IMR-90 (cell line): ENCODE data around the gene WAS. TPM values are rescaled to one million over a fixed set of nuclear protein-coding genes. Genes with fewer than 3 reads are reported as not detected.
A peak's percentile ranks its signal among the peaks of the same experiment; 100 is the strongest.

Experiments
- ATAC-seq: fragments of 200-7000 bp; cut with Tn5 transposase; 2 replicates; pipeline ENCODE4 v1.9.1; 2020; ENCODE audit warnings: low read depth, mild to moderate bottlenecking, moderate library complexity
- BruUV-seq: library from RNA; stranded (reverse); fragments of 400-500 nt; replicated peaks from 2 replicates; lab custom pipeline; 2021; lab: Mats Ljungman, UMichigan
- CTCF ChIA-PET: fragments of 300-600 bp; formaldehyde crosslinking; extraction: SDS; loops from one replicate; lab custom pipeline; 2021; ENCODE audit warnings: antibody characterized with exemption; lab: Yijun Ruan, JAX
- POLR2A ChIA-PET: fragments of 300-600 bp; sonication (Branson Sonifier 250); formaldehyde crosslinking; loops from one replicate; lab custom pipeline; 2022; ENCODE audit warnings: antibody characterized with exemption; ENCODE audit not compliant: unreplicated experiment; lab: Charles Lee
- DNase-seq: peaks from one replicate; pipeline ENCODE4 v3.0.0; 2013
- H2AFZ ChIP-seq: replicated peaks from 2 replicates; pipeline ENCODE3; 2013; ENCODE audit warnings: low read length, mild to moderate bottlenecking; ENCODE audit not compliant: poor library complexity
- H2AK5ac ChIP-seq: 2 replicates; pipeline ENCODE4 v1.6.1; 2013; ENCODE audit warnings: low read depth, low read length, inconsistent platforms
- H2AK9ac ChIP-seq: replicated peaks from 2 replicates; pipeline ENCODE3; 2013; ENCODE audit warnings: mild to moderate bottlenecking, low read depth, low read length, moderate library complexity; ENCODE audit not compliant: poor library complexity
- H2BK120ac ChIP-seq: 2 replicates; pipeline ENCODE4 v1.6.1; 2013; ENCODE audit warnings: low read depth, low read length, inconsistent platforms
- H2BK15ac ChIP-seq: 3 replicates; pipeline ENCODE4 v1.6.1; 2013; ENCODE audit warnings: low read depth, low read length, inconsistent platforms
- H2BK20ac ChIP-seq: 2 replicates; pipeline ENCODE4 v1.6.1; 2013; ENCODE audit warnings: low read depth, mild to moderate bottlenecking, inconsistent platforms, low read length, moderate library complexity
- H2BK5ac ChIP-seq: 2 replicates; pipeline ENCODE4 v1.6.1; 2013; ENCODE audit warnings: mild to moderate bottlenecking, low read depth, low read length, inconsistent platforms; ENCODE audit not compliant: poor library complexity, severe bottlenecking
- H3K14ac ChIP-seq: replicated peaks from 2 replicates; pipeline ENCODE4 v1.6.1; 2013; ENCODE audit warnings: low read depth, low read length, inconsistent platforms
- H3K18ac ChIP-seq: 2 replicates; pipeline ENCODE4 v1.6.1; 2013; ENCODE audit warnings: low read depth, low read length, control low read depth
- H3K23ac ChIP-seq: 2 replicates; pipeline ENCODE4 v1.6.1; 2013; ENCODE audit warnings: low read depth, low read length, inconsistent platforms
- H3K27ac ChIP-seq: 2 replicates; pipeline ENCODE4 v1.5.1; 2013; ENCODE audit warnings: mild to moderate bottlenecking, control low read depth, low read length; ENCODE audit not compliant: insufficient read depth
- H3K27me3 ChIP-seq: 2 replicates; pipeline ENCODE4 v1.6.1; 2013; ENCODE audit warnings: low read length; ENCODE audit not compliant: control insufficient read depth, insufficient read depth
- H3K36me3 ChIP-seq: 2 replicates; pipeline ENCODE4 v1.6.1; 2013; ENCODE audit warnings: low read length, mixed read lengths; ENCODE audit not compliant: control insufficient read depth, insufficient read depth
- H3K4ac ChIP-seq: 2 replicates; pipeline ENCODE4 v1.6.1; 2013; ENCODE audit warnings: low read depth, low read length, inconsistent platforms
- H3K4me1 ChIP-seq: 2 replicates; pipeline ENCODE4 v1.6.1; 2013; ENCODE audit warnings: low read length, mixed read lengths; ENCODE audit not compliant: control insufficient read depth, insufficient read depth
- H3K4me2 ChIP-seq: 2 replicates; pipeline ENCODE4 v1.6.1; 2013; ENCODE audit warnings: low read depth, mild to moderate bottlenecking, control low read depth, low read length, moderate library complexity
- H3K4me3 ChIP-seq: 2 replicates; pipeline ENCODE4 v1.5.1; 2013; ENCODE audit warnings: low read depth, mild to moderate bottlenecking, control low read depth, low read length, moderate library complexity; ENCODE audit not compliant: insufficient read depth
- H3K56ac ChIP-seq: 2 replicates; pipeline ENCODE4 v1.6.1; 2013; ENCODE audit warnings: low read length, inconsistent platforms; ENCODE audit not compliant: insufficient read depth; ENCODE audit errors: extremely low read depth
- H3K79me1 ChIP-seq, 2 experiments: 2 replicates each; pipeline ENCODE4 v1.6.1; 2013; ENCODE audit warnings: low read length in 2 of 2, inconsistent platforms in 1 of 2, low read depth in 1 of 2
- H3K9ac ChIP-seq: 2 replicates; pipeline ENCODE4 v1.6.1; 2013; ENCODE audit warnings: low read depth, low read length, control low read depth
- H3K9me1 ChIP-seq: 2 replicates; pipeline ENCODE4 v1.6.1; 2013; ENCODE audit warnings: low read length, inconsistent platforms; ENCODE audit not compliant: insufficient read depth
- H3K9me3 ChIP-seq: 2 replicates; pipeline ENCODE4 v1.6.1; 2013; ENCODE audit warnings: low read length; ENCODE audit not compliant: control insufficient read depth, insufficient read depth
- H4K20me1 ChIP-seq: 2 replicates; pipeline ENCODE4 v1.6.1; 2013; ENCODE audit warnings: low read length, inconsistent platforms; ENCODE audit not compliant: insufficient read depth
- H4K5ac ChIP-seq: 2 replicates; pipeline ENCODE4 v1.6.1; 2013; ENCODE audit warnings: mild to moderate bottlenecking, low read depth, low read length, control low read depth
- H4K8ac ChIP-seq, 2 experiments: 2 replicates each; pipeline ENCODE4 v1.6.1; 2013; ENCODE audit warnings: low read depth in 2 of 2, low read length in 2 of 2, control low read depth in 1 of 2, inconsistent platforms in 1 of 2
- H4K91ac ChIP-seq: 2 replicates; pipeline ENCODE4 v1.6.1; 2013; ENCODE audit warnings: low read depth, low read length, inconsistent platforms; ENCODE audit not compliant: insufficient read depth
- BHLHE40 ChIP-seq: fragments of 150-350 bp; IDR thresholded peaks from 2 replicates; pipeline ENCODE4 v1.6.1; 2016; ENCODE audit warnings: mild to moderate bottlenecking, low read depth, low read length
- MAZ ChIP-seq: IDR thresholded peaks from 2 replicates; pipeline ENCODE4 v1.6.1; 2012; ENCODE audit warnings: low read depth, mild to moderate bottlenecking, low read length, improper control_type of control experiment, moderate library complexity, borderline replicate concordance
- MXI1 ChIP-seq: IDR thresholded peaks from 2 replicates; pipeline ENCODE4 v1.6.1; 2012; ENCODE audit warnings: low read depth, mild to moderate bottlenecking, low read length, moderate library complexity, borderline replicate concordance
- WGBS, 2 experiments: methylation state at CpG; one replicate each; pipeline versions ENCODE4 v1.1.5 to v1.1.7; 2013; ENCODE audit warnings: missing lambda C conversion rate in 2 of 2; ENCODE audit not compliant: insufficient read length in 1 of 2; ENCODE audit errors: extremely low coverage in 2 of 2; 5-methylcytosine and 5-hydroxymethylcytosine counted together
- dilution Hi-C: fragments of 300-500 bp; cut with HindIII; formaldehyde crosslinking; loops from one replicate; pipeline ENCODE4 v1.14.3; 2018; ENCODE audit warnings: low sequenced_read_pairs; ENCODE audit not compliant: unreplicated experiment
- in situ Hi-C: fragments of 300-500 bp; cut with MboI; formaldehyde crosslinking; loops from 3 replicates; pipeline ENCODE4 v1.14.3; 2019; ENCODE audit warnings: low sequenced_read_pairs, inconsistent platforms, mixed read lengths
- intact Hi-C: fragments of 100-400 bp; cut with micrococcal nuclease; formaldehyde crosslinking; loops from 2 replicates; pipeline ENCODE4 v1.10.0; 2022
- polyA plus RNA-seq, 3 experiments: library from polyadenylated mRNA; depleted of rRNA; stranded (reverse); fragments of >200 nt; gene quantifications; 2 replicates each; pipeline ENCODE4 v1.2.3, GENCODE V29; 2012; ENCODE audit warnings: low replicate concordance in 1 of 3
- total RNA-seq: library from RNA; depleted of rRNA; stranded (reverse); fragments of >200 nt; gene quantifications from 2 replicates; pipeline ENCODE4 v1.2.3, GENCODE V29; 2012
- TF ChIP-seq, protein P1 (sequence below): fragments of 150-350 bp; IDR thresholded peaks from 2 replicates; pipeline ENCODE4 v1.6.1; 2017; ENCODE audit warnings: mild to moderate bottlenecking, antibody characterized with exemption, low read length, low read depth

Gene WAS
- total and polyA plus RNA-seq, 2 of the 4 experiments (the other 2 are of a cell fraction): 0.14 TPM; not detected in 1

DNA sequence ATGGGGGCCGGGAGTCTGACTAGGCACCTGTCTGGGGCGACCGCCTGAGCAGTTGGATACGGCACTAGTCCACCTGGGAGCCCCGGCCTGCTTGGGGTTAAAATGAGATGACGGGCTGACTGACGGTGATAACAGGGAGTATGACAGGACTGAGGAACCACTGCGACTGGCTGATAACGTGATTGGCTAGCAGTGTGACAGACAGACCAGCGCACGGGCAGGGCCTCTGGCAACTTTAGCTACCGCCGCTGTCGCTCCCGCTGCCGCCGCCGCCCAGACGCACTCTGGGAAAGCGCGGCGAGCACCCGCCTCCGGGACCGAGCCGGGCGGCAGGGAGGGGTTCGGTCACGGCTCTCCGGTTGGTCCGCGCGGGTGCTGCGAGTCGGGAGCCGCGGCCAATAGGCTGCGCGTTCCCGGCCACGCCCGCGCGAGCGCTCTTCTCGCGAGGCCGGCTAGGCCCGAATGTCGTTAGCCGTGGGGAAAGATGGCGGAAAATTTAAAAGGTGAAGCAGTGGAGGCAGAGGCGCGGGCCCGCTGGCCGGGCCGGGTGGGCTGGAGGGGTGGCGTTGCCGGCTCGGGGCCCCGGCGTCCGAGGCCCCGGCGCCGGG is 12.8 kb downstream of the WAS start, which contains the start of gene SUV39H1:
Gene SUV39H1, plus strand, starts transcription at position 434 of the 608 bp plus-strand sequence. Its CDS starts 51 bp downstream, at position 485.
- H2AK5ac ChIP-seq: peak within 1 kb of the TSS; percentile 2; the same call in 1 of the 2 replicates
- H3K4ac ChIP-seq: peak within 1 kb of the TSS; percentile 36
- H3K27ac ChIP-seq: peak within 1 kb of the TSS; percentile 66
- peak; percentile 95 for TF ChIP-seq MXI1
- peak; percentile 39; the same call in 1 of the 2 replicates for TF ChIP-seq MAZ
- TF ChIP-seq, protein P1, sequence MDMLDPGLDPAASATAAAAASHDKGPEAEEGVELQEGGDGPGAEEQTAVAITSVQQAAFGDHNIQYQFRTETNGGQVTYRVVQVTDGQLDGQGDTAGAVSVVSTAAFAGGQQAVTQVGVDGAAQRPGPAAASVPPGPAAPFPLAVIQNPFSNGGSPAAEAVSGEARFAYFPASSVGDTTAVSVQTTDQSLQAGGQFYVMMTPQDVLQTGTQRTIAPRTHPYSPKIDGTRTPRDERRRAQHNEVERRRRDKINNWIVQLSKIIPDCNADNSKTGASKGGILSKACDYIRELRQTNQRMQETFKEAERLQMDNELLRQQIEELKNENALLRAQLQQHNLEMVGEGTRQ: no peak
- no peak for TF ChIP-seq BHLHE40
- peak within 1 kb of the TSS; percentile 90 for H2AFZ ChIP-seq
- H3K14ac ChIP-seq: peak within 1 kb of the TSS; percentile 71; the same call in 1 of the 2 replicates
- CTCF ChIA-PET: interaction anchor here (0.6 kb wide), 1 partner anchor 195 kb away, joined by 4 read pairs; no protein-coding TSS in a partner anchor
- no peak within 1 kb of the TSS for H2BK15ac ChIP-seq
- peak within 1 kb of the TSS; percentile 78 for H3K9ac ChIP-seq
- POLR2A ChIA-PET: interaction anchor here (0.7 kb wide), 1 partner anchor 14 kb away, joined by 3 read pairs; no protein-coding TSS in a partner anchor
- no peak within 1 kb of the TSS for H3K23ac ChIP-seq
- peak within 1 kb of the TSS; percentile 49 for H4K5ac ChIP-seq
- H4K20me1 ChIP-seq: no peaks in the 10 kb centered on the region
- ATAC-seq (peak; percentile 98), DNase-seq (peak; percentile 81)
- H2BK120ac ChIP-seq: no peak within 1 kb of the TSS
- H4K91ac ChIP-seq: peak within 1 kb of the TSS; percentile 53
- H2BK20ac ChIP-seq: no peak within 1 kb of the TSS
- WGBS, 2 experiments: 32% methylated on average over 24 of the region's 66 CpGs; no CpG with 5 or more reads in 1 of the 2 experiments
- no peaks in the 10 kb centered on the region for H3K9me3 ChIP-seq
- no peak within 1 kb of the TSS for H2BK5ac ChIP-seq
- H3K4me1 ChIP-seq: peaks cover 8% of the 10 kb centered on the region; the same call in 1 of the 2 replicates
- dilution Hi-C loops: no loop called here
- H3K4me2 ChIP-seq: peak within 1 kb of the TSS; percentile 92
- no peaks in the 10 kb centered on the region for H3K27me3 ChIP-seq
- intact Hi-C loops: loop anchor here (2.0 kb wide), 2 partner anchors 20 to 220 kb away; no protein-coding TSS in a partner anchor
- peak within 1 kb of the TSS; percentile 64 for H3K4me3 ChIP-seq
- peaks cover 9% of the 10 kb centered on the region for H3K36me3 ChIP-seq
- in situ Hi-C loops: no loop called here
- H3K79me1 ChIP-seq: peaks cover 0 to 8% of the 10 kb centered on the region in 2 experiments; a peak in 3 of 4 replicates
- H2AK9ac ChIP-seq: peak within 1 kb of the TSS; percentile 89
- peak within 1 kb of the TSS; percentile 41 to 90; a peak in 3 of 4 replicates for H4K8ac ChIP-seq
- no peak within 1 kb of the TSS; the same call in 1 of the 2 replicates for H3K18ac ChIP-seq
- no peaks in the 10 kb centered on the region; the same call in 1 of the 2 replicates for H3K9me1 ChIP-seq
- no TSS peak for BruUV-seq
- H3K56ac ChIP-seq: peak within 1 kb of the TSS; percentile 66; the same call in 1 of the 2 replicates
